Duodenal mucosa (tissue), 2 donors: ENCODE results near the gene RBM20.
"Not testable (repeated sequence)": the region's sequence is repeated elsewhere in the genome, so short reads cannot be mapped to it uniquely, and the experiment has no call there.

Experiments used
- H3K27ac ChIP-seq: one replicate; pipeline ENCODE4 v1.7.0; 2013; ENCODE audit warnings: low read depth, low read length
- H3K27me3 ChIP-seq, 2 donors: one replicate each; pipeline ENCODE4 v1.7.0; 2013; ENCODE audit warnings: low read length in 2 of 2, control low read depth in 1 of 2; ENCODE audit not compliant: insufficient read depth in 2 of 2, control insufficient read depth in 1 of 2
- H3K36me3 ChIP-seq, 2 donors: one replicate each; pipeline ENCODE4 v1.7.0; 2013; ENCODE audit warnings: low read length in 2 of 2, control low read depth in 1 of 2; ENCODE audit not compliant: insufficient read depth in 2 of 2, control insufficient read depth in 1 of 2
- H3K4me1 ChIP-seq, 2 donors: one replicate each; pipeline ENCODE4 v1.7.0; 2013; ENCODE audit warnings: low read length in 2 of 2, control low read depth in 1 of 2; ENCODE audit not compliant: insufficient read depth in 2 of 2, control insufficient read depth in 1 of 2
- H3K4me3 ChIP-seq, 2 donors: one replicate each; pipeline ENCODE4 v1.7.0; 2013; ENCODE audit warnings: low read length in 2 of 2, low read depth in 1 of 2
- H3K9ac ChIP-seq, 2 donors: one replicate each; pipeline ENCODE4 v1.7.0; 2013; ENCODE audit warnings: low read length in 2 of 2, low read depth in 1 of 2
- H3K9me3 ChIP-seq, 2 donors: one replicate each; pipeline ENCODE4 v1.7.0; 2013; ENCODE audit warnings: low read length in 2 of 2, control low read depth in 1 of 2; ENCODE audit not compliant: control insufficient read depth in 1 of 2

The RBM20 gene

DNA sequence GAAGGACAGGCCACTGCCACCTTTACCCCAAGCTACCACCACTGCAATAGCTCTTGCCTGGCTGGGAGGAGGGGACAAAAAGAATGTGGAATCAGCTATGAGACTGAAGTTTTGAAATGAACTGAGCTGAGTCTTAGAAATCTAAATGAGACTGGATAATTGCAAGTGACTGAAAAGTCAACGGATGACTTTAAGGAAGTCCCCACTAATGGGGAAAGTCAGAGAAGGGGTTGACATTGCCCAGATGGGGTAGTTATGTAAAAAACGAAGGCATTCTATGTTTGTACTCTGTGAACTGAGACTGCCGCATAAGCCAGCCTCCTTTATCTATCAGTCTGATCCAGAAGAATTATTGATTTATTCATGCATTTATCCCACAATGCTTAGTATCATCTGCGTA lies 67.2 kb downstream of the RBM20 start:
- Histone ChIP-seq H3K4me3 (no peak overlapping the region), H3K9ac (no peak overlapping the region), H3K4me1 (no peaks in the 10 kb centered on the region), H3K27me3 (peaks cover 0 to 6% of the 10 kb centered on the region in 2 donors), H3K27ac (no peak overlapping the region), H3K36me3 (no peaks in the 10 kb centered on the region), H3K9me3 (no peaks in the 10 kb centered on the region)

DNA sequence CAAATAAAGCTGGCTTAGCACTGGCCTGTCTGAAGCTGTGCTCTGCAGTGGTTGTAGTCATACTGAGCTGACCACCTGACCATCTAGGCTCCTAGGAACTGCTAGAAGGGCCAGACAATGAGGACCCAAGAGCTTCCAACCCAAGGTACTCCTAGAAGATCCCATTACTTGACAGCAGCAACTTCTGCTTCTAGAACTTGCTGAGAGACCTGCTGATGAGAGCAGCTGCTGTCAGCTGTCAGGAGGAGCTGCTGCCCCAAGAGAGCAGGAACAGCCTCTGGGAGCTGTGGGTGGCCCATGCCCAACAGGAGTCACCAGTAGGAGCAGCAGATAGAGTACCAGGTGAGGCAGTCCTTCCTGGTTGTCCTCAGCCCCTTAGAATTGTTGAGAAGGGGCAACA lies 70.2 kb downstream of the RBM20 start:
- no peak overlapping the region for H3K27ac ChIP-seq
- peaks cover 0 to 3% of the 10 kb centered on the region in 2 donors for H3K27me3 ChIP-seq
- H3K9ac ChIP-seq, result no peak overlapping the region
- no peaks in the 10 kb centered on the region for H3K9me3 ChIP-seq
- H3K36me3 ChIP-seq, result no peaks in the 10 kb centered on the region
- H3K4me1 ChIP-seq, result no peaks in the 10 kb centered on the region
- H3K4me3 ChIP-seq, result no peak overlapping the region

- Histone ChIP-seq H3K27me3 (peaks cover 0 to 3% of the 10 kb centered on the region in 2 donors), H3K4me1 (no peaks in the 10 kb centered on the region), H3K9ac (no peak overlapping the region), H3K27ac (no peak overlapping the region), H3K4me3 (no peak overlapping the region), H3K36me3 (no peaks in the 10 kb centered on the region), H3K9me3 (no peaks in the 10 kb centered on the region)
Observed at GRCh38 chr10:110717781-110718589, 73.8 kb downstream of the RBM20 start.

GRCh38 chr10:110721406-110722038 lies 77.4 kb downstream of the RBM20 start:
- Histone ChIP-seq H3K4me1 (peaks cover 0 to 4% of the 10 kb centered on the region in 2 donors), H3K9ac (no peak overlapping the region), H3K27ac (no peak overlapping the region), H3K4me3 (no peak overlapping the region), H3K27me3 (peaks cover 0 to 3% of the 10 kb centered on the region in 2 donors), H3K36me3 (no peaks in the 10 kb centered on the region), H3K9me3 (no peaks in the 10 kb centered on the region)

- no peaks in the 10 kb centered on the region for H3K36me3 ChIP-seq
- peaks cover 0 to 3% of the 10 kb centered on the region in 2 donors for H3K27me3 ChIP-seq
- H3K4me1 ChIP-seq, result peaks cover 0 to 4% of the 10 kb centered on the region in 2 donors
- no peak overlapping the region for H3K9ac ChIP-seq
- H3K4me3 ChIP-seq, result no peak overlapping the region
- H3K9me3 ChIP-seq, result no peaks in the 10 kb centered on the region
- no peak overlapping the region for H3K27ac ChIP-seq
Observed at GRCh38 chr10:110723224-110723891, 79.2 kb downstream of the RBM20 start.

GRCh38 chr10:110724116-110724921 lies 80.2 kb downstream of the RBM20 start:
- Histone ChIP-seq H3K4me3 (no peak overlapping the region), H3K27me3 (no peaks in the 10 kb centered on the region), H3K27ac (no peak overlapping the region), H3K9me3 (no peaks in the 10 kb centered on the region), H3K9ac (no peak overlapping the region), H3K4me1 (peaks cover 0 to 4% of the 10 kb centered on the region in 2 donors), H3K36me3 (no peaks in the 10 kb centered on the region)

- Histone ChIP-seq H3K4me3 (no peak overlapping the region), H3K27ac (no peak overlapping the region), H3K4me1 (peaks cover 0 to 4% of the 10 kb centered on the region in 2 donors), H3K36me3 (no peaks in the 10 kb centered on the region), H3K9me3 (no peaks in the 10 kb centered on the region), H3K9ac (no peak overlapping the region), H3K27me3 (no peaks in the 10 kb centered on the region)
Observed at GRCh38 chr10:110724937-110725336, 80.8 kb downstream of the RBM20 start.

- Histone ChIP-seq H3K27ac (no peak overlapping the region), H3K9me3 (no peaks in the 10 kb centered on the region), H3K27me3 (peaks cover 0 to 4% of the 10 kb centered on the region in 2 donors), H3K4me3 (no peak overlapping the region), H3K36me3 (no peaks in the 10 kb centered on the region), H3K9ac (no peak overlapping the region), H3K4me1 (peaks cover 3 to 4% of the 10 kb centered on the region in 2 donors)
Observed at GRCh38 chr10:110725801-110726630, 81.9 kb downstream of the RBM20 start.

DNA sequence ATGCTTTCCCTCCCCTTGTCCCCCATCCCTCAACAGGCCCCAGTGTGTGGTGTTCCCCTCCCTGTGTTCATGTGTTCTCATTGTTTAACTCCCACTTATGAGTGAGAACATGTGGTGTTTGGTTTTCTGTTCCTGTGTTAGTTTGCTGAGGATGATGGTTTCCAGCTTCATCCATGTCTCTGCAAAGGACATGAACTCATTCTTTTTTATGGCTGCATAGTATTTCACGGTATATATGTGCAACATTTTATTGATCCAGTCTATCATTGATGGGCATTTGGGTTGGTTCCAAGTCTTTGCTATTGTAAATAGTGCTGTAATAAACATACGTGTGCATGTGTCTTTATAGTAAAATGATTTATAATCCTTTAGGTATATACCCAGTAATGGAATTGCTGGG lies 83.6 kb downstream of the RBM20 start:
- H3K36me3 ChIP-seq, H3K27ac ChIP-seq, H3K9ac ChIP-seq, H3K4me3 ChIP-seq, H3K9me3 ChIP-seq, H3K4me1 ChIP-seq: not testable (repeated sequence)
- peaks cover 7 to 13% of the 10 kb centered on the region in 2 donors for H3K27me3 ChIP-seq
